Prostate gland (tissue), 2 donors: ENCODE measurements around the gene SLC35D2. TPM values are rescaled to one million over a fixed set of nuclear protein-coding genes. Genes with fewer than 3 reads are reported as not detected.

ENCODE experiments used
- DNase-seq: peaks from one replicate; pipeline ENCODE4 v3.0.0-alpha.2; 2019; ENCODE audit warnings: low spot score
- H3K27ac ChIP-seq, 2 donors: fragments of 200-600 bp; sonication (generic); 2 replicates each; pipeline ENCODE4 v1.5.1; 2017 to 2019
- H3K27me3 ChIP-seq: fragments of 200-600 bp; sonication (generic); replicated peaks from 2 replicates; pipeline ENCODE4 v1.5.1; 2019; ENCODE audit not compliant: insufficient read depth
- H3K36me3 ChIP-seq, 2 donors: fragments of 200-600 bp; sonication (generic); 1 replicate in 1 of 2; 2 replicates in 1 of 2; pipeline versions ENCODE4 v1.5.1 to v1.8.1; 2017 to 2019
- H3K4me1 ChIP-seq: fragments of 200-600 bp; sonication (generic); replicated peaks from 2 replicates; pipeline ENCODE4 v1.5.1; 2019
- H3K4me3 ChIP-seq, 2 donors: fragments of 200-600 bp; sonication (generic); 2 replicates each; pipeline ENCODE4 v1.5.1; 2017 to 2019
- H3K9me3 ChIP-seq: fragments of 200-600 bp; sonication (generic); 2 replicates; pipeline ENCODE4 v1.5.1; 2017
- POLR2A ChIP-seq: fragments of 450-650 bp; IDR thresholded peaks from one replicate; pipeline ENCODE4 v1.6.1; 2016; ENCODE audit warnings: antibody characterized with exemption, mild to moderate bottlenecking
- POLR2AphosphoS5 ChIP-seq: sonication (generic); formaldehyde crosslinking; IDR thresholded peaks from one replicate; pipeline ENCODE4 v1.6.1; 2017; ENCODE audit warnings: antibody characterized with exemption
- WGBS: methylation state at CpG from one replicate; pipeline ENCODE4 v1.1.5; 2018; 5-methylcytosine and 5-hydroxymethylcytosine counted together
- intact Hi-C: fragments of 100-400 bp; cut with DNase I; formaldehyde crosslinking; loops from one replicate; pipeline ENCODE4 v1.14.2; 2022
- total RNA-seq, 2 donors: library from RNA; depleted of rRNA; stranded (reverse); fragments of >200 nt; gene quantifications; one replicate each; pipeline ENCODE4 v1.1.0, GENCODE V29; 2016
- TF ChIP-seq, protein P1 (sequence below), 4 experiments: fragments of 200-600 bp in 2 of 4; fragments of 450-650 bp in 2 of 4; sonication (generic) in 2 of 4; IDR thresholded peaks; 1 replicate in 3 of 4; 2 replicates in 1 of 4; pipeline ENCODE4 v1.5.1; 2016 to 2019; ENCODE audit warnings: antibody characterized with exemption in 4 of 4, mild to moderate bottlenecking in 2 of 4, moderate library complexity in 2 of 4

Gene SLC35D2
- total RNA-seq, 2 donors from 2014 or later, result 27.4 to 29.7 TPM

- Histone ChIP-seq H3K27ac (no peak overlapping the region), H3K4me1 (peaks cover 5% of the 10 kb centered on the region), H3K4me3 (no peak overlapping the region), H3K36me3 (no peaks in the 10 kb centered on the region), H3K9me3 (no peaks in the 10 kb centered on the region), H3K27me3 (no peaks in the 10 kb centered on the region)
- TF ChIP-seq, protein P1, sequence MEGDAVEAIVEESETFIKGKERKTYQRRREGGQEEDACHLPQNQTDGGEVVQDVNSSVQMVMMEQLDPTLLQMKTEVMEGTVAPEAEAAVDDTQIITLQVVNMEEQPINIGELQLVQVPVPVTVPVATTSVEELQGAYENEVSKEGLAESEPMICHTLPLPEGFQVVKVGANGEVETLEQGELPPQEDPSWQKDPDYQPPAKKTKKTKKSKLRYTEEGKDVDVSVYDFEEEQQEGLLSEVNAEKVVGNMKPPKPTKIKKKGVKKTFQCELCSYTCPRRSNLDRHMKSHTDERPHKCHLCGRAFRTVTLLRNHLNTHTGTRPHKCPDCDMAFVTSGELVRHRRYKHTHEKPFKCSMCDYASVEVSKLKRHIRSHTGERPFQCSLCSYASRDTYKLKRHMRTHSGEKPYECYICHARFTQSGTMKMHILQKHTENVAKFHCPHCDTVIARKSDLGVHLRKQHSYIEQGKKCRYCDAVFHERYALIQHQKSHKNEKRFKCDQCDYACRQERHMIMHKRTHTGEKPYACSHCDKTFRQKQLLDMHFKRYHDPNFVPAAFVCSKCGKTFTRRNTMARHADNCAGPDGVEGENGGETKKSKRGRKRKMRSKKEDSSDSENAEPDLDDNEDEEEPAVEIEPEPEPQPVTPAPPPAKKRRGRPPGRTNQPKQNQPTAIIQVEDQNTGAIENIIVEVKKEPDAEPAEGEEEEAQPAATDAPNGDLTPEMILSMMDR (IDR thresholded peaks at IDR 0.05), result no peak
- TF ChIP-seq POLR2A (no peak), POLR2AphosphoS5 (no peak)
- intact Hi-C loops, result no loop called here
- 90% methylated on average over 8 of the region's 8 CpGs for WGBS
- no peak for DNase-seq
Measured at GRCh38 chr9:96412174-96412913, 28.8 kb upstream of the SLC35D2 start.

DNA sequence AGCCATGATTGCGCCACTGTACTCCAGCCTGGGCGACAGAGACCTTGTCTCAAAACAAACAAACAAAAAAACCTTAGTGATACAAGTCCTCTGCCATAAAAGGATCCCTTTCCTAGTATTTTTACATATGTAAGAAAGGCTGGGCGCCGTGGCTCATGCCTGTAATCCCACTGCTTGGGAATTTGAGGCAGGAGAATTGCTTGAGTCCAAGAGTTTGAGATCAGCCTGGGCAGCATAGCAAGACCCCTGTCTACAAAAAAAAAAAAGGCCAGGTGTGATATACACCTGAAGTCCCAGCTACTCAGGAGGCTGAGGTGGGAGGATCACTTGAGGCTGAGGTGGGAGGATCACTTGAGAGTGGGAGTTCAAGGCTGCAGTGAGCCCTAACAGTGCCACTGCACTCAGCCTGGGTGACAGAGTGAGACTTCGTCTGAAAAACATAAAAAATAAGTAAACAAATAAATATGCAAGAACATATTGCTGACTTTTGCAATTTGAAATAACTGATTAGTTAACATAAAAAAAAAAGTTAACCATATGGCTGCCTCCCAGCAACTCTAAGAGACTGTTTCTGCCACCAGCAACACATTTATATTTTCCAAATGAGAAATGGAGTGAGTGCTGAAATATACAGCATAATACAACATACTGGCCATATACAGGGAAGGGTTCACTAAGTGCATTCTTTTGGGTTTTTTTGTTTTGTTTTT, 27.8 kb upstream of the SLC35D2 start:
- no peaks in the 10 kb centered on the region for H3K4me1 ChIP-seq
- H3K4me3 ChIP-seq, result no peak overlapping the region
- H3K27me3 ChIP-seq, result no peaks in the 10 kb centered on the region
- no peak for DNase-seq
- WGBS, result 89% methylated on average over 5 of the region's 5 CpGs
- no peaks in the 10 kb centered on the region for H3K36me3 ChIP-seq
- intact Hi-C loops, result no loop called here
- no peaks in the 10 kb centered on the region for H3K9me3 ChIP-seq
- no peak for TF ChIP-seq POLR2AphosphoS5
- TF ChIP-seq, protein P1 (IDR thresholded peaks at IDR 0.05), result no peak
- TF ChIP-seq POLR2A, result no peak
- H3K27ac ChIP-seq, result no peak overlapping the region

GRCh38 chr9:96408409-96409280, 25.1 kb upstream of the SLC35D2 start:
- 75% methylated on average over 9 of the region's 9 CpGs for WGBS
- Histone ChIP-seq H3K27me3 (no peaks in the 10 kb centered on the region), H3K4me1 (no peaks in the 10 kb centered on the region), H3K27ac (no peak overlapping the region), H3K36me3 (no peaks in the 10 kb centered on the region), H3K9me3 (no peaks in the 10 kb centered on the region), H3K4me3 (no peak overlapping the region)
- TF ChIP-seq POLR2AphosphoS5 (no peak), POLR2A (no peak)
- TF ChIP-seq, protein P1 (IDR thresholded peaks at IDR 0.05), result no peak
- no peak for DNase-seq
- intact Hi-C loops, result no loop called here

- intact Hi-C loops, result no loop called here
- Histone ChIP-seq H3K4me1 (no peaks in the 10 kb centered on the region), H3K27me3 (no peaks in the 10 kb centered on the region), H3K36me3 (no peaks in the 10 kb centered on the region), H3K9me3 (no peaks in the 10 kb centered on the region), H3K27ac (no peak overlapping the region), H3K4me3 (no peak overlapping the region)
- no peak for DNase-seq
- TF ChIP-seq POLR2A, result no peak
- TF ChIP-seq, protein P1 (IDR thresholded peaks at IDR 0.05), result no peak
- TF ChIP-seq POLR2AphosphoS5, result no peak
Measured at GRCh38 chr9:96400132-96400910, 16.8 kb upstream of the SLC35D2 start.
